T-helper 2 cell treated with Interferon-gamma antibody and Interleukin-4, amounts not matched to agents 100 ng/mL and 5 ng/mL, for 36 hours (primary cell): ENCODE results near the gene DGKQ. TPM values are rescaled to one million over a fixed set of nuclear protein-coding genes. Genes with fewer than 3 reads are reported as not detected.
"Not testable (repeated sequence)": the region's sequence is repeated elsewhere in the genome, so short reads cannot be mapped to it uniquely, and the experiment has no call there.

Experiments
- intact Hi-C: fragments of 100-400 bp; cut with micrococcal nuclease; formaldehyde crosslinking; loops from one replicate; pipeline ENCODE4 v1.15.1; 2023
- total RNA-seq: library from RNA; stranded (reverse); gene quantifications from 2 replicates; pipeline ENCODE4 v1.2.3, GENCODE V29; 2022

The DGKQ gene
- total RNA-seq, 1 donor from 2014 or later: 16.6 TPM

- intact Hi-C loops: loop anchor here (1.0 to 5.0 kb wide), 6 partner anchors 57 to 417 kb away; partner anchors contain the start of genes FGFRL1, IDUA, MAEA and PCGF3
Measured at GRCh38 chr4:930028-930551, 43.3 kb downstream of the DGKQ start.

DNA sequence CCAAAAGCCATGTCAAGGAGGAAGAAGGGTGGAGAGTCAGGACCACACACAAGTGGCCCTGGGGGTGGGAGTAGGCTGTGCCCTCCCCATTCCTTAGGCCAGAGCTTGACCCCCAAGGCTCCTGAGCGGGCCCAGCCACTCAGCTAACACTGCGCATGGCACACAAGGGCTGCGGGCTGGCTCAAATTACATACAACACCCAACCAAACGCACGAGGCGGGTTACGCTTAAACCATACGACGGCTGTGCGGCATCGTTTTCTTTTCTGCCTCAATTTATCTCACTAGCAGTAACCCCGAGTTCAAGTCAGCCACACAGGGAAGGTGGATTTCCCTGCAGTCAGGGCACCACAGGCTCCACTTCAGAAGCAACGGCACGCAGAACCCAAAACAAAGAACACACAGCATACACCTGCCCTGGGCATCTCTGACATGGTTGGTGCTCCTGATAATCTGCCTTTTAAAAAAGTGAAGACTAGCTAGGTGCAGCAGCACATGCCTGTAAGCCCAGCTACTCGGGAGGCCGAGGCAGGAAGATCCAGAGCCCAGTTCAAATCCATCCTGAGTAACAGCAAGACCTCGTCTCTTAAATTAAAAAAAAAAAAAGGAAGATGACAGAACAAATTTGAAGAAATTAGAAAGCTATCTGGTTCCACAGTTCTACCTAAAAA lies 44.1 kb downstream of the DGKQ start:
- intact Hi-C loops: no loop called here

GRCh38 chr4:927566-927965 lies 45.8 kb downstream of the DGKQ start:
- intact Hi-C loops: not testable (repeated sequence)

DNA sequence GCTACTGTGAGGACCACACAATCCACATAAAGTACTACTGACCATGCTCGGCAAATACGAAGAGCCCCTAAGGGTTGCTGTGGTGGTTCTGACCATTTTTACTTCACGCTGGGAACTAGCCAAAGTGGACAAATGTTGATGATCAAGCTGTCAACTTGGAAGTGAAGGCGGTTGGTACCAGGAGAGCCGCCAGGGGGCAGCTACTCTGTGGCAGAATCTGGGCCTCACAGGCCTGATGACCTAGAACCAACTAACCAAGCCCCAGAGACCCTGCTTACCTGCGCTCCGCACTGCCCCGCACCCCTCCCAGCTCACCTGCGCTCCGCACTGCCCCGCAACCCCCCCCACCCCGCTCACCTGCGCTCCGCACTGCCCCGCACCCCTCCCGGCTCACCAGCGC lies 46.8 kb downstream of the DGKQ start:
- intact Hi-C loops: no loop called here

DNA sequence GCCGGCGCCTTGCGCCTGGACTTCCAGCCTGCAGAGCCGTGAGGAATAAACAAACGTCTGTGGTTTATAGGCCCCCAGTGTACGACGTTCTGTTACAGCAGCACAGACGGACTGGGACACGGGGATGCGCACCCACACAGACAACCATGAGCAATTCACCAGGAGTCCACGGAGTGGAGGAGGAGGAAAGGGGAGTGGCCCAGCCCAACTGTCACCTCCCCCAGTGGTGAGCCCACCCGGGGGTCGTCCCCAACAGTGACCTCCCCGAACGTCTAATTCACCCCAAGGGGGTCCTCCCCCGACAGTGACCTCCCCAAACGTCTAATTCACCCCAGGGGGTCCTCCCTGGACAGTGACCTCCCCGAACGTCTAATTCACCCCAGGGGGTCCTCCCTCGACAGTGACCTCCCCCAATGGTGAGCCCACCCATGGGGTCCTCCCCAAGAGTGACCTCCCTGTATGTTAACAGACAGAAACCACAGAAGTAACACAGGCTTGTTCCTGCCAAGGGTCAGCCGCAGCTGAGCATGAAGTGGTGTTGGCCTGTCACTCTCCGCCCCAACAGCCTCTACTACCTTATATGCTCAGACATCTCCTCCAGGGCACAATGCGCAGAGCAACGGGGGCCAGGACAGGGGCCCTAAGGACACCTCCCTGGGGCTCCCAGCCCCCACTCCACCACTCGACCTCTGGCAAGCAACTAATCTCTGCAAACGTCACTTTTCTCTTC lies 47.4 kb downstream of the DGKQ start:
- intact Hi-C loops: no loop called here

GRCh38 chr4:925171-925570 lies 48.2 kb downstream of the DGKQ start:
- intact Hi-C loops: no loop called here

DNA sequence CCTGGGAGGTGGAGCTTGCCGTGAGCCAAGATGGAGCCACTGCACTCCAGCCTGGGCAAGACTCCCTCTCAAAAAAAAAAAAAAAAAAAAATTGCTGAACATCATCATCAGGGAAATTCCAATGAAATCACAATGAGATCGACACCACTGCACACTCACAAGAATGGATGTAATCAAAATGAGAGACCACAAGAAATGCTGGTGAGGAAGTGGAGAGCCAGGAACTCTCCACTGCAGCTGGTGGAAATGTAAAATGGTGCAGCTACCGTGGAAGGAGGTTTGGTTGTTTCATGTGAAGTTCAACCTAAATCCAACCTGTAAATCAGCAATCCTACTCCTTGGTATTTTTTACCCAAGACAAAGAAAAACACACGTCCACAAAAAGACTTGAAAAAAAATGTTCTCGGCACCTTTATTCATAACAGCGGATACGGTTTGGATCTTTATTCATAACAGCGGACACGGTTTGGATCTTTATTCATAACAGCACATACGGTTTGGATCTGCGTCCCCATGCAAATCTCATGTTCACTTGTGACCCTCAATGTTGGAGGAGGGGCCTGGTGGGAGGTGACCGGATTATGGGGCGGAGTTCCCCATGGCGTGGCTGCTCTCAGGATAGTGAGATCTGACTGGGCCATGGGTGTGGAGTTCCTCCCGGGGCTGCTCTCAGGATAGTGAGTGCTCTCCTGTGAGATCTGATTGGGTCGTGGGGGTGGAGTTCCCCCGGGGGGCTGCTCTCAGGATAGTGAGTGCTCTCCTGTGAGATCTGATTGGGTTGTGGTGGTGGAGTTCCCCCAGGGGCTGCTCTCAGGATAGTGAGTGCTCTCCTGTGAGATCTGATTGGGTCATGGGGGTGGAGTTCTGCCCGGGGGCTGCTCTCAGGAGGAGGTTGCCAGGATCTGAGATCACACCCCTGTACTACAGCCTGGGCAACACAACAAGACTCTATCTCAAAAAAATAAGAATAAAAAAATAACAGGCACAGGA lies 49.0 kb downstream of the DGKQ start:
- intact Hi-C loops: no loop called here

DNA sequence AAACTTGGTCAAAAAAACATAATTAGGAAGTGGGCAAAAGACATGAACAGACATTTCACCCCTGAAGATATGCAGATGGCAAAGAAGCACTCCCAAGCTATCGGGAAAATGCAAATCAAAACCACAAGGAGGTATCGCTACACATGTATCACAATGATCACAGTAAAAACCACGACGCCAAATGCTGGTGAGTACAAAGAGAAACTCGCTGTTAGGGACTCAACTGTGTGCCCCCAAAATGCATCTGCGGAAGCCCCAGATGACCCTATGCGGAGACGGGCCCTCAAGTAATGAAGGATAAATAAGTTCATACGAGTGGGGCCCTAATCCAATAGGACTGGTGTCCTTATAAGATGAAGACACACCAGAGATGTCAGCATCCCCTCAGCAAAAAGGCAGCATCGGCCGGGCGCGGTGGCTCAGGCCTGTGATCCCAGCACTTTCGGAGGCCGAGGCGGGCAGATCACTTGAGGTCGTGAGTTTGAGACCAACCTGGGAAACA lies 51.5 kb downstream of the DGKQ start:
- intact Hi-C loops: no loop called here

- intact Hi-C loops: not testable (repeated sequence)
Measured at GRCh38 chr4:919004-919680, 54.2 kb downstream of the DGKQ start.

GRCh38 chr4:918591-918990 lies 54.8 kb downstream of the DGKQ start:
- intact Hi-C loops: not testable (repeated sequence)

- intact Hi-C loops: no loop called here
Measured at GRCh38 chr4:917992-918391, 55.4 kb downstream of the DGKQ start.

DNA sequence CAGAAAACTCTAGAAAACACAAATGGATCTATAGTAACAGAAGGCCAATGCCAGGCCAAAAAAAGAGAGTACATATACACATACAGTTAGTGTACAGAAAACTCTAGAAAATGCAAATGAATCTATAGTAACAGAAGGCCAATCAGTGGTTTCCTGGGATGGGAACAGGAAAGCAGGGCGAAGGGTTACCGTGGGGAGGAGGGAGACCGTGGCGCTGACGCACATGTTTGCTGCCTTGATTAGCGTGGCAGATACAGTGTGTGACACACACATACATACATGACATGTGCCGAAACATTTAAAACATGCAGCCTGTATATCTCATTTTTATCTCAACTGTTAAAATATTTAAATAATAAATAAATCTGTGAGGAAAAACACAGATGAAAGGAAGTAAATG lies 55.9 kb downstream of the DGKQ start:
- intact Hi-C loops: no loop called here

- intact Hi-C loops: no loop called here
Measured at GRCh38 chr4:915595-915994, 57.8 kb downstream of the DGKQ start.

DNA sequence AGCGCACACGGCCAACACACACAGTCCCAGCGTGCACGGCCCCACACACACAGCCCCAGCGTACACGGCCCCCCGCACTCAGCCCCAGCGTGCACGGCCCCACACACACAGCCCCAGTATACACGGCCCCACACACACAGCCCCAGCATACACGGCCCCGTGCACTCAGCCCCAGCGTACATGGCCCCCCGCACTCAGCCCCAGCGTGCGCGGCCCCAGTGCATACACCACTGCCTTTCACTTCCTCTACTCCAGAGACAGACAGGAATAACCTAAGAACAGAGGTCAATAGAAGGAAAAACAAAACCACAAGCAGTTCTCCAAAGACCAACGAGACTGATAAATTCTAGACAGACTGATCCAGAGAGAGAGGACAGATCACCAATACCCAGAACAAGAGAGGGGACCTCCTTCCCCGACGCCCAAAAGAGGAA lies 58.3 kb downstream of the DGKQ start:
- intact Hi-C loops: no loop called here

DNA sequence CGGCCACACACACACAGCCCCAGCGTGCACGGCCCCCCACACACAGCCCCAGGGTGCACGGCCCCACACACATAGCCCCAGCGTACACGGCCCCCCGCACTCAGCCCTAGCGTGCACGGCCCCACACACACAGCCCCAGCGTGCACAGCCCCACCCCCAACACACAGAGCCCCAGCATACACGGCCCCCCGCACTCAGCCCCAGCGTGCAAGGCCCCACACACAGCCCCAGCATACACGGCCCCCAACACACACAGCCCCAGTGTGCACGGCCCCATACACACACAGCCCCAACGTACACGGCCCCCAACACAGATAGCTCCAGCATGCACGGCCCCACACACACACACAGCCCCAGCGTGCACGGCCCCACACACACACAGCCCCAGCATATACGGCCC lies 58.8 kb downstream of the DGKQ start:
- intact Hi-C loops: no loop called here

GRCh38 chr4:913280-913618 lies 60.1 kb downstream of the DGKQ start:
- intact Hi-C loops: no loop called here

DNA sequence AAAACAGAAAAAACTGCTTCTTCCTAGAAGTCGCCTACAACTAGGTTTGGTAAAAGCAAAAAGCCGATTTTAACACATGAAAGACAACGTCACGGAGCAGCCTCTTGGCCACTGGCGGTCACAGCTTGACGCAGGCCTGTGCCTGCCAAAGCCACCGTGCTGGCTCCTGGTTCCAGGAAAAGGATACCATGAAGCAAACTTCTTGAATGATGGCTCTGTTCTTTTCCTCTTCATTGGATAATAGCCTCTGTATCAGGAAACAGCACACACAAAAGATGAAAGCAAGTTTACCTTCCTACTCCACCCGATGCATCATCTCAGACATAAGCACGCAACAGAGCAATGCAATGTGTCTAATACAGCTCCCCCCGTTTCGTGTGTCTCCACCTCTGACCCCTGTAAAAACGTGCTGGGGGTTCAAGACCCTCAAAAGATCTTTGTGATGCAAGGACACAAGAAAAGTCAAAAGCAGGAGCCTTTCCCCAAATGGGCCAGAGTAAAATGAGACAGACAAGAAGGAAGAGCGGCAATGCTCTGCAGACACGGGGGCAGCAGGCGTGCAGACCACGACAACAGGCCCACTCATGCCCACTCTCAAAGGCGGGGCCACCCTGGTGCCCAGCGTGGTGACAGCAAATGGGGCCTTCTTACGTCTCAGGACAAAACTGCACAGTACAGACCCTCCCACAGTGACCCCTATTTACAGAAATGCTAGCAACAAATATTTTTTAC lies 60.7 kb downstream of the DGKQ start:
- intact Hi-C loops: no loop called here

DNA sequence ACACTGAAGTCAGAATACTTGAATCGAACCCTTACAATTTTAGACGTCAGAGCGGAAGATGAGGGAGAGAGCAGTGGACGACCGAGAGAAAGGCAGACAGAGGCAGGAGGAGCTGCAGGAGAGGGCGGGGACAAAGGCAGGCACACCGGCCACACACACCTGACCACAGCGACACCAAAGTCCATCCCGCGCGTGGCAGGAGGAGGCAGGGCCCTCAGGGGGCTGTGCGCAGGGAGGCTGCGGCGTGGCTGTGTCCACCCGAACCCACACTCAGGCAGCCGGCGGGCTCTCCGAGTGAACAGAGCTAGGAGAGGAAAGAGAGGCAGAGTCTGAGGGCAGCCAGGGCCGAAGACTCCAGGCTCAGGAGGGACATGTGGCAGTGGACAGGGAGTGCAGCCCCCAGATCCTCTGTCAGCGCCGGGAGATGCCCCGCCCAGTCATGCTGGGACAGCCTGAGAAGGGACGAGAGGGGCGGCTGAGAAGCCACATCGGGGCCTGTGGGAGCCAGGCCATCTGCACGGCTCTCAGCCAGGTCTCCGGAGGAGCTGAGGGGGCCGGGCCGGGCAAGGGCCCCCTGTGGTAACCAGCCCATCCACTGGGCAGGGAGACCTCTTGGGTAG lies 61.4 kb downstream of the DGKQ start:
- intact Hi-C loops: no loop called here

DNA sequence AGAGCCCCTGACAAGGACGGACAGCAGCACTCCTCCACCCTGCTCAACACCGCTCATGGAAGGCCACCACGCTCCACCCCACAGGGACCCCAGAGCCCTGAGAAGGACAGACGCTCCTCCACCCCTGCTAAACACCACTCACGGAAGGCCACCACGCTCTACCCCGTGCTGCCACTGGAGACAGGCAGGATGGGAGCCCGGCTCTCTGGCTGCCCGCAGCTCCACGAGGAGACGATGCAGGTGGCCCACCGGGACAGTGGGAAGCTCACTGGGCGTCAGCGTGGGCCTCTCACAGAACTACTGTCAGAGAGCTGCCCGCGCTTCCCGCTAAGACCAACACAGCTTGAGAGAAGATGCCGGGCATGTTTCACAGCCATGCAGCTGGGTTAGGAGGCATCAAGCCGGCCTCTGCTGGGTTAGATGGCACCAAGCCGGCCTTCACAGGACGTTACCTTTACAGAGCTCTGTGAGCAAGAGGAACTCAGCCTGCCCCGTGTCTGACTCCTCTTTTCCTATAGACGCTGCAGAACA lies 62.1 kb downstream of the DGKQ start:
- intact Hi-C loops: no loop called here
